Uterus (tissue), 4 donors: ENCODE results near the gene FGF19. TPM values are rescaled to one million over a fixed set of nuclear protein-coding genes. Genes with fewer than 3 reads are reported as not detected.

ENCODE experiments used
- DNase-seq, 2 donors: peaks; one replicate each; pipeline ENCODE4 v3.0.0-alpha.2; 2019 to 2020
- H3K27ac ChIP-seq, 2 donors: fragments of 200-600 bp; sonication (generic); 1 replicate in 1 of 2; 2 replicates in 1 of 2; pipeline ENCODE4 v1.5.1; 2016 to 2018
- H3K27me3 ChIP-seq, 2 donors: fragments of 200-600 bp; sonication (generic); one replicate each; pipeline ENCODE4 v1.5.1; 2018 to 2019; ENCODE audit warnings: control low read depth in 1 of 2
- H3K36me3 ChIP-seq, 2 donors: fragments of 200-600 bp; sonication (generic); one replicate each; pipeline ENCODE4 v1.5.1; 2019; ENCODE audit warnings: control low read depth in 1 of 2
- H3K4me1 ChIP-seq, 2 donors: fragments of 200-600 bp; sonication (generic); one replicate each; pipeline ENCODE4 v1.5.1; 2018 to 2019; ENCODE audit warnings: control low read depth in 1 of 2
- H3K4me3 ChIP-seq, 2 donors: fragments of 200-600 bp; sonication (generic); 1 replicate in 1 of 2; 2 replicates in 1 of 2; pipeline ENCODE4 v1.5.1; 2018 to 2019; ENCODE audit warnings: mild to moderate bottlenecking in 1 of 2
- H3K9me3 ChIP-seq, 2 donors: fragments of 200-600 bp; sonication (generic); one replicate each; pipeline ENCODE4 v1.5.1; 2019; ENCODE audit warnings: control low read depth in 1 of 2
- POLR2A ChIP-seq, 2 donors: fragments of 450-650 bp; IDR thresholded peaks; one replicate each; pipeline ENCODE4 v1.6.1; 2016; ENCODE audit warnings: antibody characterized with exemption in 2 of 2, mild to moderate bottlenecking in 1 of 2, moderate library complexity in 1 of 2
- intact Hi-C: fragments of 100-400 bp; cut with DNase I; formaldehyde crosslinking; loops from one replicate; pipeline ENCODE4 v1.15.1; 2023; ENCODE audit warnings: low total_unique reads
- total RNA-seq, 4 donors: library from RNA; depleted of rRNA in 3 of 4; stranded (reverse); fragments of >200 nt in 3 of 4; gene quantifications; one replicate each; pipeline versions ENCODE4 v1.1.0 to v1.2.4, GENCODE V29; 2014 to 2023
- TF ChIP-seq, protein P1 (sequence below), 4 experiments: fragments of 200-600 bp in 2 of 4; fragments of 450-650 bp in 2 of 4; sonication (generic) in 2 of 4; IDR thresholded peaks; one replicate each; pipeline ENCODE4 v1.5.1; 2016 to 2019; ENCODE audit warnings: antibody characterized with exemption in 4 of 4, mild to moderate bottlenecking in 2 of 4, moderate library complexity in 1 of 4
- donor health status: DM: yes; HTN: yes; CAD: no.

FGF19 gene
- total RNA-seq, 4 donors from 2014 or later = 0.97 TPM; not detected in 3

DNA sequence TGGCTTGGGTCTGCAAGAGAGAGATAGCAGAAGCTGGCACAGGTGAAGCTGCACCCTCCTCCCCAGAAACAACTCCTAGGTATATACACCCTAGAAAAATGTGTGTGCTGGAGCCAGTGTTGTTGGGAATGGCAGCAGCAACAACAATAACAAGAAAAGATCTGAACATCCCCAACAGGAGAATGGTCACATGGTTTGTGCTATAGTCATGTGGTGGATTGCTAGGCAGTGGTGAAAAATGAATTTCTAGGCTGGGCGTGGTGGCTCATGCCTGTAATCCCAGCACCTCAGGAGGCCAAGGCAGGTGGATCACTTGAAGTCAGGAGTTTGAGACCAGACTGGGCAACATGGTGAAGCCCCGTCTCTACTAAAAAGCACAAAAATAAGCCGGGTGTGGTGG, 31.0 kb upstream of the FGF19 start:
- no peak for DNase-seq
- no peaks in the 10 kb centered on the region for H3K4me1 ChIP-seq
- no peaks in the 10 kb centered on the region for H3K27me3 ChIP-seq
- no peak overlapping the region for H3K4me3 ChIP-seq
- no peaks in the 10 kb centered on the region for H3K36me3 ChIP-seq
- H3K27ac ChIP-seq = no peak overlapping the region
- intact Hi-C loops = no loop called here
- TF ChIP-seq, protein P1, sequence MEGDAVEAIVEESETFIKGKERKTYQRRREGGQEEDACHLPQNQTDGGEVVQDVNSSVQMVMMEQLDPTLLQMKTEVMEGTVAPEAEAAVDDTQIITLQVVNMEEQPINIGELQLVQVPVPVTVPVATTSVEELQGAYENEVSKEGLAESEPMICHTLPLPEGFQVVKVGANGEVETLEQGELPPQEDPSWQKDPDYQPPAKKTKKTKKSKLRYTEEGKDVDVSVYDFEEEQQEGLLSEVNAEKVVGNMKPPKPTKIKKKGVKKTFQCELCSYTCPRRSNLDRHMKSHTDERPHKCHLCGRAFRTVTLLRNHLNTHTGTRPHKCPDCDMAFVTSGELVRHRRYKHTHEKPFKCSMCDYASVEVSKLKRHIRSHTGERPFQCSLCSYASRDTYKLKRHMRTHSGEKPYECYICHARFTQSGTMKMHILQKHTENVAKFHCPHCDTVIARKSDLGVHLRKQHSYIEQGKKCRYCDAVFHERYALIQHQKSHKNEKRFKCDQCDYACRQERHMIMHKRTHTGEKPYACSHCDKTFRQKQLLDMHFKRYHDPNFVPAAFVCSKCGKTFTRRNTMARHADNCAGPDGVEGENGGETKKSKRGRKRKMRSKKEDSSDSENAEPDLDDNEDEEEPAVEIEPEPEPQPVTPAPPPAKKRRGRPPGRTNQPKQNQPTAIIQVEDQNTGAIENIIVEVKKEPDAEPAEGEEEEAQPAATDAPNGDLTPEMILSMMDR (IDR thresholded peaks at IDR 0.05) = no peak
- no peaks in the 10 kb centered on the region for H3K9me3 ChIP-seq

DNA sequence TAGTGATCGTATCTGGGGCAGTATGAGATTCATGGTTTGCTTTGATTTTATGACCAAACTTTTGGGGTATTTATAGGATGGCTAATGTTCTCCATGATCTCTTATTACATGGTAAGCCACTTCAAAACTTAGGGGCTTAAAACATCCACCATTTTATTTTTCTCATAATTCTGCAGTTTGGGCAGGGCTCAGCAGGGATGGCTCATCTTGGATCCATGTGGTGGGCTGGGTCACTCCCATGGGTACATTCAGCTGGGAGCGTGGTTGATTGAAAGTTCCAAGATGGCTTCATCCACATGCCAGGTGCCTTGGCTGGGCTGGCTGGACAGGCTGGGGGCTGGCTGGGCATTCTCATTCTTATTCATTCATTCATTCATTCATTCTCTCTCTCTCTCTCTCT, 30.5 kb upstream of the FGF19 start:
- Histone ChIP-seq H3K27ac (no peak overlapping the region), H3K4me1 (no peaks in the 10 kb centered on the region), H3K36me3 (no peaks in the 10 kb centered on the region), H3K27me3 (no peaks in the 10 kb centered on the region), H3K4me3 (no peak overlapping the region), H3K9me3 (no peaks in the 10 kb centered on the region)
- no peak for DNase-seq
- intact Hi-C loops = no loop called here
- TF ChIP-seq, protein P1 (IDR thresholded peaks at IDR 0.05) = no peak
- no peak for TF ChIP-seq POLR2A (IDR thresholded peaks at IDR 0.05)

DNA sequence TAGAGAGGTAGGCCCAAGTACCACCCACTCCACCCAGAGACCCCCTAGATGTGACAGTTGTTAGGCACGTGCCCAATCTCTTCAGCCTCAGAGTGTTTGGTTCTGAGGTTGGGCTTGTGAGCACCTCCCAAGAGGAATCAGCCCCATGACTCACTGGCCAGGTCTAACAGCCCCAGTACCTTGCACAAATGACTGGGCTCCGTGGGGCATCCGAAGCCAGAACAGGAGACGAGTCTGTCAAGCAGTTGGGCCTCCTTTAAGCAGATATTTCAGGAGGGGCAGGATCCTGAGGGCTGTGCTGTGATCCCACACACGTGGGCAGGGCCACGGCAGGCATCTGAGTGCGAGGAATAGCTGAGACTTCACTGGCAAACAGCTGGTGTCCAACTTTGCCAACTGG, 29.1 kb upstream of the FGF19 start:
- intact Hi-C loops = no loop called here
- TF ChIP-seq, protein P1 (IDR thresholded peaks at IDR 0.05) = no peak
- TF ChIP-seq POLR2A (IDR thresholded peaks at IDR 0.05) = no peak
- no peak overlapping the region for H3K27ac ChIP-seq

DNA sequence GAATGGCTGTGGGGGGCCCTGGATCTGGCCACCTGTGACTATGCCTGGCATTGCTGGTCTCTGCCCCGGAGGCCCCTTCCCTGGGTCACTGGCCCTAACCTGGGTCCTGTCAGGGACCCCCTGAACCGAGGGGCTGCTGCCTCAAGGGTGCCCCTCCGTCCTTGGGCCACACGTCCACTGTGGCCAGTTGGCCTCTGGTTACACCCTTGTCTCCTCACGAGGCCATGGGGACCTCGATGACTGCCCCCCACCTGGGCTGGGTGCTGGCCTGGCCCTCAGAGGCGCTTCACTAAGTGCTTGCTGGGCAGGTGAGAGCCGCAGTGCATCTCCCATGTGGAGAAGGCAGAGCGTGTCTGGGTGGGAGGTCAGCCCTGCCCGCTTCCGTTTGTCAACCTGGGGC, 27.3 kb upstream of the FGF19 start:
- intact Hi-C loops = no loop called here
- H3K4me3 ChIP-seq = no peak overlapping the region
- H3K27me3 ChIP-seq = no peaks in the 10 kb centered on the region
- H3K9me3 ChIP-seq = no peaks in the 10 kb centered on the region
- H3K36me3 ChIP-seq = no peaks in the 10 kb centered on the region
- no peak for TF ChIP-seq POLR2A (IDR thresholded peaks at IDR 0.05)
- TF ChIP-seq, protein P1 (IDR thresholded peaks at IDR 0.05) = no peak
- no peaks in the 10 kb centered on the region for H3K4me1 ChIP-seq
- DNase-seq = no peak
- no peak overlapping the region for H3K27ac ChIP-seq

More for the DNA sequence above, 29.1 kb upstream of the FGF19 start:
- no peaks in the 10 kb centered on the region for H3K27me3 ChIP-seq
- no peaks in the 10 kb centered on the region for H3K4me1 ChIP-seq
- no peaks in the 10 kb centered on the region for H3K36me3 ChIP-seq
- no peaks in the 10 kb centered on the region for H3K9me3 ChIP-seq
- no peak overlapping the region for H3K4me3 ChIP-seq
- DNase-seq = no peak

DNA sequence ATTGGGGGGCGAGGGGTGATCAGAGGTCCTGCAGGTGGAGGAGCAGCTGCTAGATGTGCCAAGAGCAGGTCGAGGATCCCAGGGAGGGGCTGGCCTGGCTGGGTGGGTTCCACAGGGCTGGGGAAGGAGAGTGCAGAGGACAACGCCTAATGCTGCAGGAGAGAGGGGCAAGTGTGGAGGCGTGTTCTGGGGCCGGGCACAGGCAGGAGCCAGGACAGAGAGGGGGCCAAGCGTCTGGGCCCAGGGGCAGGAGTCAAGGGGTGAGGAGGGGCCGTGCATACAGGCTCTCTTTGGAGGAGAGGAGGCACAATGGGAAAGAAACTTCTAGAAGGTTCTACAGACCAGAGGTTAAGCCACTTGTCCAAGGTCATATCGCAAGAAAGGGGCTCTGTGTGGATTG, 26.7 kb upstream of the FGF19 start:
- DNase-seq = no peak
- H3K4me3 ChIP-seq = no peak overlapping the region
- no peaks in the 10 kb centered on the region for H3K27me3 ChIP-seq
- intact Hi-C loops = no loop called here
- TF ChIP-seq, protein P1 (IDR thresholded peaks at IDR 0.05) = no peak
- TF ChIP-seq POLR2A (IDR thresholded peaks at IDR 0.05) = no peak
- no peaks in the 10 kb centered on the region for H3K36me3 ChIP-seq
- no peaks in the 10 kb centered on the region for H3K9me3 ChIP-seq
- H3K27ac ChIP-seq = no peak overlapping the region
- no peaks in the 10 kb centered on the region for H3K4me1 ChIP-seq
